Fibroblast of pulmonary artery (primary cell): ENCODE measurements around the gene MED26.
A peak's percentile ranks its signal among the peaks of the same experiment; 100 is the strongest.

Experiments used
- DNase-seq: peaks from one replicate; pipeline ENCODE4 v3.0.0-alpha.2; 2010; ENCODE audit warnings: low read depth
- H3K4me3 ChIP-seq: replicated peaks from 2 replicates; pipeline ENCODE4 v1.5.1; 2011; ENCODE audit warnings: low read depth, mild to moderate bottlenecking, control low read depth, low read length, moderate library complexity
- CTCF ChIP-seq: IDR thresholded peaks from 2 replicates; pipeline ENCODE4 v1.5.1; 2011; ENCODE audit warnings: mild to moderate bottlenecking, control low read depth, low read length, inconsistent platforms; ENCODE audit errors: missing control alignments

Gene MED26

GRCh38 chr19:16575282-16575681 is 52.7 kb downstream of the MED26 start:
- no peak for DNase-seq
- H3K4me3 ChIP-seq: no peak overlapping the region
- TF ChIP-seq CTCF: no peak

GRCh38 chr19:16573925-16574324 is 54.1 kb downstream of the MED26 start:
- TF ChIP-seq CTCF: no peak
- no peak for DNase-seq
- H3K4me3 ChIP-seq: no peak overlapping the region

GRCh38 chr19:16573296-16573695 is 54.7 kb downstream of the MED26 start:
- peak overlapping the region; percentile 96 for H3K4me3 ChIP-seq
- DNase-seq: no peak
- TF ChIP-seq CTCF: no peak

GRCh38 chr19:16572332-16573211 is 55.4 kb downstream of the MED26 start, which contains the start of gene SLC35E1:
Gene SLC35E1 (minus strand): TSS chr19:16572415. CDS start chr19:16572364, 51 bp downstream.
- peak within 1 kb of the TSS; percentile 96 for H3K4me3 ChIP-seq
- no peak for TF ChIP-seq CTCF
- peak; percentile 94 for DNase-seq

- DNase-seq: peak; percentile 16
- peak overlapping the region; percentile 66 for H3K4me3 ChIP-seq
- no peak for TF ChIP-seq CTCF
Measured at GRCh38 chr19:16571822-16572331, 56.1 kb downstream of the MED26 start.

GRCh38 chr19:16571283-16571682 is 56.7 kb downstream of the MED26 start:
- TF ChIP-seq CTCF: no peak
- DNase-seq: peak; percentile 18
- peak overlapping the region; percentile 66 for H3K4me3 ChIP-seq
